Esophagus muscularis mucosa (tissue), 4 donors: ENCODE results near the gene OR5AU1.

ENCODE experiments used
- EP300 ChIP-seq: sonication (generic); formaldehyde crosslinking; IDR thresholded peaks from one replicate; pipeline ENCODE4 v1.6.1; 2017; ENCODE audit warnings: antibody characterized with exemption
- POLR2A ChIP-seq: fragments of 450-650 bp; IDR thresholded peaks from one replicate; pipeline ENCODE4 v1.6.1; 2017; ENCODE audit warnings: antibody characterized with exemption, moderate library complexity, mild to moderate bottlenecking, low read depth
- POLR2AphosphoS5 ChIP-seq, 2 donors: sonication (generic); formaldehyde crosslinking; IDR thresholded peaks; one replicate each; pipeline ENCODE4 v1.6.1; 2017; ENCODE audit warnings: antibody characterized with exemption in 2 of 2
- TF ChIP-seq, protein P1 (sequence below), 3 experiments: fragments of 200-600 bp in 2 of 3; fragments of 450-650 bp in 1 of 3; sonication (generic) in 2 of 3; IDR thresholded peaks; one replicate each; pipeline ENCODE4 v1.5.1; 2017 to 2019; ENCODE audit warnings: antibody characterized with exemption in 3 of 3, mild to moderate bottlenecking in 2 of 3, moderate library complexity in 1 of 3

DNA sequence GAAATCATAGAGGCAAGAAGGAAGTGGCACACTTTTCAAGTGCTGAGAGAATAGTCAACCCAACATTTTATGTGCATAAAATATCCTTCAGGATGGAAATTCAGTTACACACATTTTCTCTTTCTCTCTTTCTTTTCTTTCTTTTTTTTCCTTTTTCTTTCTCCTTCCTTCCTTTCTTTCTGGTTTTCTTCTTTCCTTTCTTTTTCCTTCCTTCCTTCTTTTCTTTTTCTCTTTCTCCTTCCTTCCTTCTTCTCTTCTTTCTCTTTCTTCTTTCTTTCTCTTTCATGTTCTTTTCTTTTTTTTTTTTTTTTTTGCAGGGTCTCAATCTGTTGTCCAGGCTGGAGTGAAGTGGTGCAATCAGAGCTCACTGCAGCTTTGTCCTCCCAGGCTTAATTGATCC lies 38.7 kb upstream of the OR5AU1 start:
- TF ChIP-seq, protein P1, sequence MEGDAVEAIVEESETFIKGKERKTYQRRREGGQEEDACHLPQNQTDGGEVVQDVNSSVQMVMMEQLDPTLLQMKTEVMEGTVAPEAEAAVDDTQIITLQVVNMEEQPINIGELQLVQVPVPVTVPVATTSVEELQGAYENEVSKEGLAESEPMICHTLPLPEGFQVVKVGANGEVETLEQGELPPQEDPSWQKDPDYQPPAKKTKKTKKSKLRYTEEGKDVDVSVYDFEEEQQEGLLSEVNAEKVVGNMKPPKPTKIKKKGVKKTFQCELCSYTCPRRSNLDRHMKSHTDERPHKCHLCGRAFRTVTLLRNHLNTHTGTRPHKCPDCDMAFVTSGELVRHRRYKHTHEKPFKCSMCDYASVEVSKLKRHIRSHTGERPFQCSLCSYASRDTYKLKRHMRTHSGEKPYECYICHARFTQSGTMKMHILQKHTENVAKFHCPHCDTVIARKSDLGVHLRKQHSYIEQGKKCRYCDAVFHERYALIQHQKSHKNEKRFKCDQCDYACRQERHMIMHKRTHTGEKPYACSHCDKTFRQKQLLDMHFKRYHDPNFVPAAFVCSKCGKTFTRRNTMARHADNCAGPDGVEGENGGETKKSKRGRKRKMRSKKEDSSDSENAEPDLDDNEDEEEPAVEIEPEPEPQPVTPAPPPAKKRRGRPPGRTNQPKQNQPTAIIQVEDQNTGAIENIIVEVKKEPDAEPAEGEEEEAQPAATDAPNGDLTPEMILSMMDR (IDR thresholded peaks at IDR 0.05): no peak
- no peak for TF ChIP-seq POLR2A
- TF ChIP-seq POLR2AphosphoS5 (IDR thresholded peaks at IDR 0.05): no peak
- TF ChIP-seq EP300: no peak
